Peyer's patch (tissue), 4 donors: ENCODE results near the gene CBARP.

Experiments used
- CTCF ChIP-seq, 6 experiments: fragments of 450-650 bp in 4 of 6; fragments of 200-600 bp in 2 of 6; sonication (generic) in 1 of 6; IDR thresholded peaks; one replicate each; pipeline ENCODE4 v1.5.1; 2017 to 2019; ENCODE audit warnings: antibody characterized with exemption in 6 of 6, mild to moderate bottlenecking in 3 of 6, moderate library complexity in 1 of 6
- POLR2A ChIP-seq, 2 donors: fragments of 450-650 bp; IDR thresholded peaks; one replicate each; pipeline ENCODE4 v1.5.1; 2017; ENCODE audit warnings: antibody characterized with exemption in 2 of 2, mild to moderate bottlenecking in 2 of 2, moderate library complexity in 2 of 2

DNA sequence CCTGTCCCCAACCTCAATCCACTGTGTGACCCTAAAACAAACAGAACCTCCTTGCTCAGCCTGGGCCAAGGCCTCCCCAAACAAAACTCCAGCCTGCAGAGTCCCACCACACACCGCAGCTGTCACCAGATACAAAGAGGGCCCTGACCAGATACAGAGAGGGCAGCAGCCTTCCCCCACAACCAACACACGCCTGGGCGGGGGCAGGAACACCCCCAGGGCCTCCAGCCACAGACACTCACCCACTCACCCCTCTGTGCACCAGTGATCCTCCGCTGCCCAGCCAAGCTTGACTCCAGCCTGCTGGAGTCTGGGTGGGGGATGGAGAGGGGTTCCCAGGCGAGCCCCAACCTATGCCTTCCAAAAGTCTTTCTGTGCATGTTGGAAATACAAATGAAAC lies 25.4 kb upstream of the CBARP start:
- TF ChIP-seq CTCF (IDR thresholded peaks at IDR 0.05) (no peak), POLR2A (IDR thresholded peaks at IDR 0.05) (no peak)
